ENCODE measurements around the gene DDX3X. TPM values are rescaled to one million over a fixed set of nuclear protein-coding genes. Genes with fewer than 3 reads are reported as not detected.

DDX3X gene
- total and polyA plus RNA-seq, 9 of the 15 experiments (the other 6 are each of a cell fraction or from before 2014, with no cell fraction given) = 51.3 to 232 (median 138) TPM

- TF ChIP-seq ELK3 (CRISPR knock-in tag; IDR thresholded peaks at IDR 0.05) (no peak), PPARD (CRISPR knock-in tag; IDR thresholded peaks at IDR 0.05) (no peak), ZBTB49 (CRISPR knock-in tag; IDR thresholded peaks at IDR 0.05; ENCODE audit: borderline replicate concordance) (no peak), FOXP1 (CRISPR knock-in tag; IDR thresholded peaks at IDR 0.05) (no peak; the same call in 1 of the 2 replicates), CBX1 (IDR thresholded peaks at IDR 0.05; ENCODE audit: low read depth) (peak; percentile 15; the same call in 1 of the 2 replicates), MTA3 (IDR thresholded peaks at IDR 0.05; ENCODE audit: borderline replicate concordance) (no peak), GABPB2 (CRISPR knock-in tag; conservative IDR thresholded peaks at IDR 0.05) (no peak), ATF4 (CRISPR knock-in tag; IDR thresholded peaks at IDR 0.05) (no peak), GTF2F1 (IDR thresholded peaks at IDR 0.05; ENCODE audit: low read depth, low read length) (no peak), SPI1 (IDR thresholded peaks at IDR 0.05; ENCODE audit: borderline replicate concordance, low read depth, low read length) (peak; percentile 66), ZNF449 (CRISPR knock-in tag; IDR thresholded peaks at IDR 0.05) (no peak), PHTF2 (CRISPR knock-in tag; IDR thresholded peaks at IDR 0.05) (peak; percentile 69; the same call in 1 of the 2 replicates), ZNF146 (CRISPR knock-in tag; IDR thresholded peaks at IDR 0.05; ENCODE audit: unreplicated experiment) (no peak), EGR1 (conservative IDR thresholded peaks at IDR 0.05) (peak; percentile 36), ZSCAN32 (CRISPR knock-in tag; IDR thresholded peaks at IDR 0.05) (no peak), NCOA6 (IDR thresholded peaks at IDR 0.05) (no peak), ZFP1 (CRISPR knock-in tag; IDR thresholded peaks at IDR 0.05) (no peak)
Observed at GRCh38 chrX:41334363-41335197, 618 bp downstream of the DDX3X start (continued).
